Posterior vena cava (tissue), 2 donors: ENCODE results near the gene DNAH11. TPM values are rescaled to one million over a fixed set of nuclear protein-coding genes. Genes with fewer than 3 reads are reported as not detected.
"Not testable (repeated sequence)": the region's sequence is repeated elsewhere in the genome, so short reads cannot be mapped to it uniquely, and the experiment has no call there.

Experiments
- DNase-seq: peaks from one replicate; pipeline ENCODE4 v3.0.0-alpha.2; 2020; ENCODE audit warnings: low spot score
- intact Hi-C, 2 donors: fragments of 100-400 bp; cut with DNase I; formaldehyde crosslinking; loops; one replicate each; pipeline versions ENCODE4 v1.14.1 to v1.14.2; 2022 to 2023
- total RNA-seq, 2 donors: library from RNA; stranded (reverse); fragmentation: NEBNext Ultra II Directional; extraction: Animal tissue kit (Norgen Biotek cat#: 25700); gene quantifications; one replicate each; pipeline ENCODE4 v1.2.1, GENCODE V29; 2021
- donor health status: DM: yes; HTN: yes; CAD: no.
- donor health status: DM: yes; HTN: yes; CAD: no.

DNAH11 gene
- total RNA-seq, 2 donors from 2014 or later: 0.51 to 0.81 TPM

DNA sequence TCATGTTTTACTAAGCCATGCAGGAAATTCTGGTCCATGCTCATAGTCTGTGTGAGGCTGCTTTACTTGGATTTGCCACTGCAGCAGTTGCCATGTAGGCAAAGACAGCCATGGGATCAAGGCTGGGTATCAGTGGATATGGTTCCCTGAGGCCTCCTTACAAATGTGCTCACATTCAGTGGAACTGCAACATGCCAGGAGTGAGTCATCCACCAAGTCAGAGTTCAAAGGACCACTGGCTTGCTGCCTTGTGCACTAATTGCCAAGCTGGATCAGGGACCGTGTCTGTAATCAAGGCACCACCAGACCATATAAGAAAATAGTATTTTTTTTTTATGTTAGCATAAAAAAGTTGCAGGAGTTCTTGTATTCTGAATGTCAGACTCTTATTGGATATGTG lies 301.9 kb downstream of the DNAH11 start:
- intact Hi-C loops: no loop called here
- no peak for DNase-seq

DNA sequence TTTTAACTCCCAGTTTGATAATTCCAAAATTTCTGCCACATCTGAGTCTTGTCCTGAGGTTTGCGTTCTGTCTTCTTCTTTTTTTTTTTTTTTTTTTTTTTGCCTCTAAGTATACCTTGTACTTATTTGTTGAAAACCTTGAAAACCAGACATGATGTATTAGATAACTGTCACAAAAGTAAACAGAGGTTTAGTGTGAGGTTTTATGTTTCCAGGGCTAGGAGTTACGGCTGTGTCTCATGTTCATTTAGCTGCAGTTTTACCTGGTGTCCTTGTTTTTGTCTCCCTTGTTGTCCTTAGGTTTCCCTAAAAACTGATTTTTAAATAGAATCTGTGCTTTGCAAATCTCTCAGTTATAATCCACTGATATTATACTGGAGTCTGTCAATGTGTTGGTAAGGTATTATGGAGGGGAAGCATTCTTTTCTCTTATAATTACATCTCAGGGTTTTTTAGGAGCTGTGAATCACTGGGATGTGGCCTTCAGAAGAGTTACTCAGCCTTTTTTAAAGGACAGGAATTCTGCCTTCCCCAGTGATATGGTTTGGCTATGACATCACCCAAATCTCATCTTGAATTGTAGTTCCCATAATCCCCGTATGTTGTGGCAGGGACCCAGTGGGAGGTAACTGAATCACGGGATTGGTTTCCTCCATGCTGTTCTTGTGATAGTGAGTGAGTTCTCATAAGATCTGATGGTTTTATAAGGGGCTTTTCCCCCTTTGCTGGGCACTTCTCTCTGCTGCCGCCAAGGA lies 307.9 kb downstream of the DNAH11 start:
- intact Hi-C loops: no loop called here
- no peak for DNase-seq

DNA sequence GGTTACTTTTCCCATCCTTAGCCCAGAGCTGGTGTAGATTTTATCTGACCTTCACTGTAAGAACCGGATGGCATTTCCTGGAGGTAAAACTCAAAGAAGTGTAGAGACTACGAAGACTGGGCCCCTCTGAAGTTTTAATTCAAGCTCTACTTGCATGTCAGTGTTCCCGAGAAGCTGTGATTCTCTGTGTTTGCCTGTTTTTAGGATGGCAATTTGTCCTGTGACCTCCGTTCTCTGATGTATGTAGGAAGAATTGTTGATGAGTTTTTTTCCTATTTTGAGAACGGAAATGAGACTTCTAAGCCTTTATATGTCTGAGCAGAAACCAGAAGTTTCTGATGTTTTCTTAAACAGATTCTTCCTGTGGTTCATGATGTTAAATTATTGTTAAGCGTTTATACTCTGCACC lies 308.7 kb downstream of the DNAH11 start:
- intact Hi-C loops: no loop called here
- DNase-seq: no peak

DNA sequence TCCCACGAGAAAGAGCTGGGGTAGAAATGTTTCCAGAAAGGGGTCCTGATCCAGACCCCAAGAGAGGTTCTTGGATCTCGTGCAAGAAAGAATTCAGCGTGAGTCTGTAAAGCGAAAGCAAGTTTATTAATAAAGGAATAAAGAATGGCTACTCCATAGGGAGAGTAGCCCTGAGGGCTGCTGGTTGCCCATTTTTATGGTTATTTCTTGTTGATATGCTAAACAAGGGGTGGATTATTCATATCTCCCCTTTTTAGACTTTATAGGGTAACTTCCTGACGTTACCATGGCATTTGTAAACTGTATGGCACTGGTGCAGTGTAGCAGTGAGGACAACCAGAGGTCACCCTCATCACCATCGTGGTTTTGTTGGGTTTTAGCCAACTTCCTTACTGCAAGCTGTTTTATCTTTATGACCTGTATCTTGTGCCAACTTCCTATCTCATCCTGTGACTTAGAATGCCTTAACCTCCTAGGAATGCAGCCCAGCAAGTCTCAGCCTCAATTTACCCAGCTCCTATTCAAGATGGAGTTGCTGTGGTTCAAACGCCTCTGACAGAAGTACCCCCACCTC lies 322.9 kb downstream of the DNAH11 start:
- DNase-seq, intact Hi-C loops: not testable (repeated sequence)

DNA sequence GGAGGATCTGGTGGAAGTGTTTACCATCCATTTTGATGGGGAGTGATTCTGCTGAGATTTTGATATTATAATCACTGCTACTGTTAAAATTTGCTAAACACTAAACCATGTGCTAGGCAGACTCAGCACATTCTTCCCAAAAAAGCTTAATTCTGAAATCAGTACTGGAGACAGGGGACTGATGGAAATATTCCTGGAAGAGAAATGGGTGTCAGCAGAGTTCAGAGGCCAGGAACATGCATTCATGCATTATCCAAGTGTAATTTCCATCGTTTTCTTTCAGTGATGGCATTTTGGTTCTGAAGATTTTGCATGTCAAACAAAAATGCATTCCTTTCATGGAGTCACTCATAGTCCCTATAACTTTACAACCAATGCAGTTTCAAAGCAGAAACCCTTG lies 323.9 kb downstream of the DNAH11 start:
- DNase-seq: no peak
- intact Hi-C loops: no loop called here

DNA sequence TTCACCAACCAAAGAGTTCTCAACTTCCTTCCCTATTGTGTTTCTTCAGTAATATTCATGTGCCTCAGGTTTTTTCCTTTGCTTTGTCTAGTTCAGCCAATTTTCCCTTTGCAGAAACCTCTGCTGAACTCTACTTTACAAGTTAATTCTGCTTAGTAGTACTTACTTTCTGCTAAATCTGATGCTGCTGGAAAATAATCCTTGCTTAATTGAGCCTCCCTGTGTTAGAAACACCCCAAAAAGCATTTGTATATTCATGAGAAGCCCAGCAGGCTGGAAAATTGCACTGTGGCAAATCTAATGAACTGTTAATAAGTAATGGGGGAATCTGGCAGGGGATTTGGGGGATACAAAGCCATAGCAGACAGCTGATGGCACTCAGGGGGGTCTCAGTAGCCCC lies 324.4 kb downstream of the DNAH11 start:
- DNase-seq: no peak

DNA sequence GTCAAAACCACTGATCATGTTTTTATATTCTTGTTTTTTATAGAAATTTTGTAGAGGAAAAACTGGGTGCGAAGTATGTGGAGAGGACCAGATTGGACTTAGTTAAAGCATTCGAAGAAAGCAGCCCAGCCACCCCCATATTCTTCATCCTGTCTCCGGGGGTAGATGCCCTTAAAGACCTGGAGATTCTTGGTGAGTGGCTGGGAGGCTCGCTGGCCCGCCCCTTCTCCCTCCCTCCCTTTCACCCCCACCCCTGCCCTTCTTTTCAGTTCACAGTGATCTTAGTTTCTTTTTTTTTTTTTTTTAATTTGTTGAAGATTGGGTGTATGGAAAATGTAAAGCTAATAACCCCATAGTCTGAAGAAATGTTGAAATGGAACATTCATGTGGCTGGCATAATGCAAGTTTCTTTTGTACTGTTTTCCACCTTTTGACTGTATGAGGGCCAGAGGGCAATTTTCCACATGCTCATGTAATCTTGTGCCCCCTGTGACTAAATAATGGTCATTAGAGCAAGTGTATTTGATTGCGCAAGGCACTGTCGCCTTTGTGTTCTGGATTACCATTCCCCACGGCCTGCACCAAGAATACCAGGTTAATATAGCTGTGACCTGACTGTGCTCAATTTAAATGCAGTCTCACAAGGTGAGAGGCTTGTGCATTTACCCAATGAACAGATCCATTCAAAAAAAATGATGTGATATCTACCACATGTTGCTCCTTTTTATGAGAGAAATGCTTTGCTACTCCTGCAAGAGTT lies 325.2 kb downstream of the DNAH11 start:
- no peak for DNase-seq
- intact Hi-C loops: no loop called here

More for the DNA sequence above, 324.4 kb downstream of the DNAH11 start:
- intact Hi-C loops: no loop called here

DNA sequence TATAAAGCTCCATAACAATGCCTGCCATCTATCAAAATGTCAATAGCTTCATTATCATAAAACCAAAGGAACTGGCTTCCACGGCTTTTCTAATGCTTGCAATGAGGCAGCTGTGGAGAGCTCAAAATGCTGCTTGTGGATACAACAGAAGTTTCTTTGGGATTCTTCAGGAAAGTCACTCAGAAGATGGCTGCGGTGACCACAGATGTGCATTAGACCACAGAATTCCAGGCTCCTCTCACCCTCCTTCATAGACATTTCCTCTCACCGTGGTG lies 325.7 kb downstream of the DNAH11 start:
- DNase-seq: no peak
- intact Hi-C loops: no loop called here

DNA sequence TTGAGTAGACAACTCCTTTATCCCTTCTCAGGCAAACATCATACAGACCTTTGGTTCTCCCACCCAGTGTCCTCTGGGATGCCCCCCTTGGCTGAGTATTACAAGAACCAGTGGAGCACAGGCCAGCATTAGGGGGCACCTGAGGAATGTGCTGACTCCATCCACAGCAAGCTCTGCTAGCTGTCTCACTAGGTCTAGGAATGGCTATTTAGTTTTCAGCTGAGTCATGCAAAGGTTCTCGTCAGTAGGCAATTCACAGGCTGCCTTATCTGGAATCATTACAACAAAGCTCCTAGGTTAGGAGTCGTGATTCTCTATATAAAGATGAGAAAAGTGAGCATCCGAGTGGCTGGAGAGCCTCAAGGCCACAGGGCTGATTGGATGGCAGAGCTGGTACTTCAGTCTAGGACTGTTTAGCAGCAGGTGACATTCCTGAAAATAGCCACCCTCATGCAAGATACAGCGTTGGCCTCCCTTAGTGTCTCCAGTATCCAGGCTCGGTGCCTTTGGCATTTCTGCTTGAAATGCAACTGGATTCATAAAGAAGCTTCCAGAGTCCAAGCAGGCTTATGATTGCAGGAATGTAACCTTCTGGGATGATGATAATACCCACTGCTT lies 327.1 kb downstream of the DNAH11 start:
- intact Hi-C loops: no loop called here
- DNase-seq: no peak

DNA sequence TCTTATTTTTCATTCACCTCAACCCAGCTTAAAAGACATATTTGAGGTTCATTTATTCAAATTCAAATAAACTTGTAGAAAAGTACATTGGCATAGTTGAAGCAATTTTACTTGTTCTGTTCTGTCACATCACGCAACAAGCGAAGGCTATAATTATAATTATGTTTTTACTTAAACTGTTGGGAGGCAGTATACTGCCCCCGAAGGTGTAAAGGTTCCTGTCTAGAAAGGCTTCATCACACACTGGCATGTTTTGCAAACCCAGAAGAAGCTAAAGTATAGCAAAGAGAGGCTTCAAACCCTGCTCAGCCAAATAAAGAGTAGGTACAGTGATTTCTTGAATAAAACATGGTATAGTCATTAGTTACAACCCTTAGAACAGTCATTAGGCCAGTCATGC lies 340.2 kb downstream of the DNAH11 start:
- intact Hi-C loops: no loop called here
- no peak for DNase-seq

DNA sequence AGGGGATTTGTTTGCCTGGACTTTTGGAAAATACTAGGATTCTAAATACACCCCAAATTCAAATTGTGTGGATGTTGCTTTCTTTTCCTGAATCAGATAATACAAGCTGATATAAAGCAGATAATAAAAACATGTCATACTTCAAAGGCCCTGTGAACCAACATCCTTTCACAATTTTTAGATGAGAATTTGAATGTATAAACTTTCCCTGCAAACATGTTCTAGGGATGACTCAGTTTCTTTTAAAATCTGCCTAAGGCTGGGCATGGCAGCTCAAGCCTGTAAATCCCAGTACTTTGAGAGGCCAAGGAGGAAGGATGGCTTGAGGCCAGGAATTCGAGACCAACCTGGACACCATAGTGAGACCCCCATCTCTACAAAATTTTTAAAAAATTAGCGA lies 340.7 kb downstream of the DNAH11 start:
- intact Hi-C loops, DNase-seq: not testable (repeated sequence)

DNA sequence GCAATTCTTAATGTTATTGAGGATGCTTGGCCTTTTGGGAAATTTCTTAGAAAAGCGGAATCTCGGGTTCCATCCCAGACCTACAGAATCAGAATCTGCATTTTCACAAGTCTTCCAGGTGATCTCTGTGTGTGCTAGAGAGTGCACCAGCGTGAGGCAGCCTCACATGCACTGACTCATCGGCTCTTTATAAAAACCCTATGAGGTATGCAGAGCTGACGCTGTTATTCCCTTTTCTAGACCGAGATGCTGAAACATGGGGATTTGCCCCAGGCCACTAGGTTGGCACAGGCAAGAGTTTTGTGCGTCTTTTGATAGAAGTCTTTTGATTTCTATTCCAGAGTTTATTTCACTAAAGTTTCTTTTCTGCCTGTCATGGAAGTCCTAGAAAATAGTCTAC lies 341.7 kb downstream of the DNAH11 start:
- intact Hi-C loops: no loop called here
- DNase-seq: no peak

DNA sequence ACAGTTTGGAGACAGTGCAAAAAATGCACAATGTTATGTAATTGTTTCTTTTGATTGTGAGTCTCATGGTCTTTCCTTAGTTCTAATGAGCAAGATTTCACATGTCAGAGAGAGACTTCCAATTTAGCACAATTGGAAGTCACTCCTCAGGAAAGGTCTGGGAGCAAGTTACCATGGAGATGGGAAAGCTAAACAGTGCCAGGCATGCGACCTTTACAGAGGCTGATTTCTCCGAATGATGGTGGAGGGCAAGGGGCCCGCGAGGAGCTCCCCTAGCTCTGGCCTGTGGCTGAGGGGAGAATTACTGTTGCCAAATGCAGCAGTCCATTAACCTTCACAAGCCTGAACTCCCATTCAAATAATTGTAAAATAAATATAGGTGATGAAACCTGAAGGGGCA lies 343.6 kb downstream of the DNAH11 start:
- no peak for DNase-seq
- intact Hi-C loops: no loop called here

DNA sequence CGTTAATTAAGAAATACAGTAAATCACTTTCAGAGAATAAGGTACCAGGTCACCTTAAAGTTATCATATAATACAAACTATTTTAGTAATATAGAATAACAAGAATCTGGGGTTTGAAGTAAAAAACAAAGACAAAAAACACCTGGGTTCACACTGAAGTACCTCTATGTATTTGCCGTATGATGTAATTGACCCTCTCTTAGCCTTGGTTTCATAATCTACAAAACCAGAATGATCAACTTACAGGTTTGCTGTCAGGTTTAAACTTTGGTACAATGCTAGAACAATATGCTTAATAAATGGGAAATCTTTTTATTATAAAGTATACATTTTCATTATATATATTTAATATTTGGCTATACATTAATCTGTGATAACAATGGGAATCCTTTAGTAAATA lies 344.5 kb downstream of the DNAH11 start:
- intact Hi-C loops: no loop called here
- no peak for DNase-seq

DNA sequence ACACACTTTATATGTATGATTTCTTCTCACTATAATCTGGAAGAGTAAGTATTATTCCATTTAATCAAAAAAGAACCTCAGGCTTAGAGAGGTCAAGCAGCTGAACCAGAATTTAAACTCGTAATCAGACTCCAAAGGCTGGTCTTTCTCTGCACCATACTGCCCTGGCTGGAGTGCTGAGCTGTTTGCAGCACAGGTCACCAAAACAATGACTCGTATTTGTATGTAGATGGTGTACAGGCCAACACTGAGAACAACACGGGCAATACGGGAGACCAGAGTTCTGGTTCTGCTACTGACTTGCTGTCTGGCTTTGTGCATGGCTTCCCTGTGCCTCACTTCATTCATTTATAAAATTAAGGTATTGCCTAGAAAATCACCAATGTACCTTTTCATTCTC lies 344.9 kb downstream of the DNAH11 start:
- intact Hi-C loops: no loop called here
- DNase-seq: no peak

DNA sequence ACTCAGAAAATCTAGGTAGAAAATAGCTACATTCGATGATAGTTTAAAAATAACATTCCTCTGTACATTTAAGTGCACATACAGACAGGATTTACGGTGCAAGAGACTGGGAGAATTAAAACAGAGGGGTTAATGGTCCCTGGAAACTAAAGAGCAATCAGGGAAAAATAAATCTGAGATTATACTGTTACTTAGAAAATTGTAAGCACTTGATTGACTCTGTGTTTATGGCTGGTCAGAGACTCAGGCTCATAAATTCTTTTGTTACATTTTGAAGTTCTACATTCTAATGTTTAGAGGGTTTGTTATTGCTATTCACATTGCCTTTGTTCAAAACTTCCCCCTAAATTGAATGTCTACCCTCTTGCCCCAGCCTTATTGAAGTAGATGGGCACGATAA lies 348.5 kb downstream of the DNAH11 start:
- DNase-seq: no peak
- intact Hi-C loops: no loop called here

DNA sequence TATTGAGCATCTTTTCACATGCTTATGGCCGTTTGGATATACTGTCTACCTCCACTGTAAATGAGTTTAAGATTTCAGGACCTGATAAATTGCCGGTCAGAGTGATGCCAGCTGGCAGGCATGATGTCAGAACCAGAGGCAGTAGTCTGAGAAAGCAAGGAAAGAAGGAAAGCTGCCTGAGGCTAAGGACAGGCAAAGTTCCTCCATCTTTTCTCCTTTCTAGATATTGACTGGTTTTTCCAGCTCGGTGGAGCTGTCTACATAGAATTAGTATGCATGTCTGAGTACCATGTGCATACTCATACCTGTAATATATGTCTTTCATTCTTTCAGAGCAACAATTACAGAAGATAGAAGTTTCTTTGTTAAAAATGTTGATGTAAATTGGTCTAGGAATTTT lies 350.6 kb downstream of the DNAH11 start:
- intact Hi-C loops: no loop called here
- DNase-seq: no peak

DNA sequence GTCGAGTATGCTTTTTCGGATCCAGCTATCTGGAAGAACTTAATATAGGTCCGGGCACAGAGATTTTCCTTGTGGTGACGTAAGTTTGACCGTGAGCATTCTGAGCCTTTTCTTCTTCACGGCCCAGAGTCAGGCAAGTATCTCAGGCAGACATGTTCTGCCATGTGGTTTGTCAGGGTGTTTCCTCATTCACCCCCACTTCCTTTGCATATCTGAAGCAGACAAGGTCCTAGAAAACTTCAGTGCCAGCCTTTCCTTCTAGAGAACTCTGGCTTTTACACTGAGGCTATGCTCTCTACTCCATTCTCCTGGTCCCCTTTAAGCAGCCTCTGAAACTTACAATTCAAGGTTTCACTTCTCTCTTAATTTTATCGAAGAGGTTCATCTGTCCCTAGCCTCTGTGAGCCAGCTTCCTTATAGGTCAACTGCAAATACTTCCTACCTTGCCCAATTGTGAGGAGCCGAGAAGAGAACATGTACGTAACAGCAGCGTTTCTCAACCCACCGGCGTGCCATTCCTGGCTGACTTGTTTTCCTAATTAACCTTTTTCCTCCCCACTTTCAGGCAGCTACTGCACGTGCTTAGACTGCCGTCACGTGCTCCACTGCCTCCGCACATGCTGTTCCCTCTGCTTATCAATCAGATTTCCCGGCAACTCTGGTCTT lies 355.6 kb downstream of the DNAH11 start:
- intact Hi-C loops: no loop called here

DNA sequence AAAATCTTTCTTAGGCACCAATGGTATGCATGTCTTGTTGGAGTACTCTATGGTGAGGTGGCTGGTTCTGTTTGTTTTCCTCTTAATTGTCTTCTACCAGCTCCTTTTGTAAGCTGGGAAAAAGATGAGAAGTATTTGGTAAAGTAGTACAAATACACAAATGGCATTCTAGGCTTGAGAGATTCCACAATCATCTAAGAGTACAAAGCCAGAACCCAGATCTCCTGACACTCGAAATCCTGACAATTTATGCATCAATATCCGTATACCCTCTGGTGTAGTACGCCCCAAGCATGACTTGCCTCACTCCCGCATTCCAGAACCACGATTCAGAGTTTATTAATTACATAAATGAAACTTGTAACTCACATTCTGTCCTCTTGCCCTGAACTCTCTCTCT lies 359.4 kb downstream of the DNAH11 start:
- intact Hi-C loops: no loop called here
- no peak for DNase-seq

More for the DNA sequence above, 355.6 kb downstream of the DNAH11 start:
- DNase-seq: no peak
